NCI-H460 (cell line): ENCODE measurements around the gene IFI44. TPM values are rescaled to one million over a fixed set of nuclear protein-coding genes. Genes with fewer than 3 reads are reported as not detected.

Source experiments
- DNase-seq: peaks from one replicate; pipeline ENCODE4 v3.0.0-alpha.2; 2016; ENCODE audit warnings: low read depth; ENCODE audit errors: extremely low read depth
- total RNA-seq: library from RNA; depleted of rRNA; stranded (reverse); fragments of >200 nt; shearing (Covaris generic); gene quantifications from 2 replicates; pipeline ENCODE4 v1.2.3, GENCODE V29; 2014; rRNA removed

Gene IFI44
- total RNA-seq, 1 experiment from 2014 or later: 16.9 TPM

DNA sequence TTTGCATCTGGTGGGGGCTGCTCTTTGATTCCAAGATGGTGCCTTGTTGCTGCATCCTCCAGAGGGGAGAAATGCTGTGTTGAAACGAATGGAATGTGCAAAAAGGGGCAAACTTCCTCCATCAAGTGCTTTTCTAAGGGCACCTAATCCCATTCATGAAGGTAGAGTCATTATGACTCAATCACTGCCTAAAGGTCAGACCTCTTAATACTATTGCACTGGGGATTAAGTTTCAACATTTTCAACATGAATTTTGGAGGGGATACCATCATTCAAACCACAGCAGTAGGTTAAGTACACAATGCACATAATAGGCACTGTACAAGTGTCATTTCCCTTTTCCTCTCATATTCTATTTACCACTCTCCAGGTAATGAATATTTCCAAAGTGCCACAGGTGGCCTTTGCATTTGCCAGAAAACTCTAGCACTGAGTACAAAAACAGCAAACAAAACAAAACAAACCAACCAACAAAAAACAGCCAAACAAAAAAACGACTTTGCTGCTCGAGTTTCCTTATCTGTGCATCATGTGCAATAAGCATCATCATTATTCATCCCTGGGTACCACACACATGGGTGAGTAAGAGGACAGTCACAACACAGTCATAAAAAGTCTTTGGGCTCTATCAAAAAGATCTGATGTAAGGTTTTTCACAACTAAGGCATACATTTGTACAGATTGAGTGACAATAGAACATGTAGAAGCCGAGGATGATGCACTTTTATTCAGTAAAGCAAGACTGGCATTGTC, 42.5 kb downstream of the IFI44 start:
- no peak for DNase-seq

DNA sequence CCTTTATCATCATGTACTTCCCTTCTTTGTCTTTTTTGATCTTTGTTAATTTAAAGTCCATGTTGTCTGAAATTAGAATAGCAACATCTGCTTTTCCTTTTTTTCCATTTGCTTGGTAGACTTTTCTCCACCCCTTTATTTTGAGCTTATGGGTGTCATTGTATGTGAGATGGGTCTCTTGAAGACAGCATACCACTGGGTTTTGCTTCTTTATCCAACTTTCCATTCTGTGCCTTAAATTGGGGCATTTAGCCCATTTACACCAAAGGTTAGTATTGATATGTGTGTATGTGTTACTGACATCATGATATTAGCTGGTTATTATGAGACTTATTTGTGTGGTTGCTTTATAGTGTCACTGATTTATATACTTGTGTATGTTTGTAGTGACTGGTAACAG, 50.2 kb downstream of the IFI44 start:
- DNase-seq: no peak

DNA sequence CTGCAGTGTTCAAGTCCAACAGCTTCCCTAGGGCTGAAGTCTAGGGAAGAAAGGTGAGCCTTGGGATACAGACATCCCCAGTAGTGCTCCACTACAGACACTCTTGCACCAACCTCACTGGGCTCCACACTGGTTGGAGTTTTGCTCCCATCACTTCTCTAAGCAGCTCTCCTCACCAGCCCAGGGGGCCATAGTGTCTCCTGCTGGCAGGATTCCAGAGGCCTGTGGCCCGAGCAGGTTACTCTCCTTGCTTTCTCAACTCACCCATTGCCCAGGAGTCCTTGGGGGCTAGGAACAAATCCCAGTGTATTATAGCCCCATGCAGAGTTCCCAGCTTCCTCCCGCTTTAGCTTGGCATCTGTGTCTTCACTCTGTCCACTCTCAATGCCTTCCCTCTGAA, 52.8 kb downstream of the IFI44 start:
- no peak for DNase-seq

DNA sequence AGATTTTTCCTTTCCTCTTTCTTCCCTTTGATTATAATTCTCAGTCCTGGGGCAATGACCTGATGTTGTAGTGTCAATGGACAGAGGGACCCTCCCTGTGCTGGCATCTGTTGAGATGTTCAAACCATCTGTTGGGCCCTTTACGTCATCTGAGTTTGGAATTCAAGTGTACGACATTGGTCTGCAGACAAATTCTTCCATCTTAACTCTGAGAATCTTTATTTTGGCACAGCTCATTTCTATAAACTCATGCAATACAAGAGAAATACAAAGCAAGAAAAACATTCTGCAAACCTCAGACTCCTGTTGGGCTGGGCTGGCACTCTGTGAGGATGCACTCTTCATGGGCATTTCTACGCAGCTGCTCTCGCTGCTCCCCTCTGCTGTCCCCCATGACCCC, 54.2 kb downstream of the IFI44 start:
- DNase-seq: no peak

DNA sequence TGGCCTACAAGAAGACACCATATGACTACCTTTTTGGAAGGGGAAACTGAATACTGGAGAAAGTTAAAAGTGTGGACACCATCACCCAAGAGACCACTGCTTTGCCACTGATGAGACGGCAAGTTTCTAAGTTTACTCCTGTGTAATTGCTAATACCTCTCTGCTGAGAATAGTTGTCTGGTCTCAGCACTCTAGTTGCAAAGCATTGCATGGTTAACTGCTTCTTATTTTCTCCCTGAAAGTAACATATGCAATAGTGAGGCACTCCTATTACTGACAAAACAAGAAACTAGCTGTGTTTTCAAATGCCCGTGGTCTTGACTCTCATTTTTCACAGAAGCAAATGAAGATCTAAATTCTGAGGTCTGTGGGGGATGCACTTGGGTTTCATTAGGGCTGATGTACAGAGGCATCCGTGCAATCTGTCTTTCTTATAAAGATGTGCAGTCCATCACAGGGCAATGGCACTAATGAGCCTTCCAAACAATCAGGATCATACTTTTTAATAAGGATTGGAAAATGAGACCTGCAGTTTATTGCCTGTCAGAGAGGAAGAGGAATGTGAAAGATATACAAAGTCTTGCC, 62.9 kb downstream of the IFI44 start:
- DNase-seq: no peak

DNA sequence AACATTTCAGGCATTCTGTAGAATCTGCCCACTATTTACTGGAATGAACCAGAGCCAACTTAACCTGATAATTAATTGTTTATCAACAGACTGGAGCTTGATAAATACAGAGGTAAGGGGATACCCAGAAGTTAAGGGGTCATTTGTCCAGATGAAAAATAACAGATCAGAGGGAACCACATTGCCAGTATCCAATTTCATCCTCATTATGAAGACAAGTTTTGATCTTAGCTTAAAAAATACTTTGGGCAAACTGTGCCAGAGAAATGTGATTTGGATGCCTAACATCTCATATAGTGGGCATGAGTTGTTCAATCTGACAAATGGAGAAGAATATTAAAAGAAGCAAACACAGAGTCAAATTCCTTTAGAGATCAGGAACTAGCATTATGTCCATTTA, 63.7 kb downstream of the IFI44 start:
- no peak for DNase-seq

Other genes with a start within 250 kb of the IFI44 start
- 0.12 and 0.17 TPM in 2 replicates for gene PTGFR, start 158.9 kb upstream of the IFI44 start, total RNA-seq
- 15.7 and 16.1 TPM in 2 replicates for gene IFI44L, start 29.4 kb upstream of the IFI44 start, total RNA-seq